Inflammatory macrophage treated with lipopolysaccharide for 1 hour (primary cell): ENCODE data around the gene TSR3.
"Not testable (repeated sequence)": the region's sequence is repeated elsewhere in the genome, so short reads cannot be mapped to it uniquely, and the experiment has no call there.

ENCODE experiments used
- DNase-seq, 2 donors: peaks; one replicate each; pipeline ENCODE4 v3.0.0-alpha.2; 2020 to 2022

The TSR3 gene

GRCh38 chr16:1336619-1337018 lies 15.1 kb downstream of the TSR3 start:
- no peak for DNase-seq

- no peak for DNase-seq
Measured at GRCh38 chr16:1335996-1336395, 15.7 kb downstream of the TSR3 start.

GRCh38 chr16:1335211-1335971 lies 16.3 kb downstream of the TSR3 start:
- DNase-seq: no peak

GRCh38 chr16:1334739-1335138 lies 16.9 kb downstream of the TSR3 start:
- no peak for DNase-seq

- DNase-seq: no peak
Measured at GRCh38 chr16:1333854-1334700, 17.6 kb downstream of the TSR3 start.

GRCh38 chr16:1333149-1333812 lies 18.4 kb downstream of the TSR3 start, which contains the start of gene BAIAP3:
Gene BAIAP3, plus strand, starts transcription at chr16:1333645. Its CDS starts 4,905 bp downstream, at chr16:1338550.
- peak in 1 of 2 donors; percentile 60 for DNase-seq

- DNase-seq: no peak
Measured at GRCh38 chr16:1332618-1333148, 19.0 kb downstream of the TSR3 start.

- DNase-seq: peak; percentile 28
Measured at GRCh38 chr16:1331712-1332617, 19.7 kb downstream of the TSR3 start.

- DNase-seq: no peak
Measured at GRCh38 chr16:1330931-1331711, 20.6 kb downstream of the TSR3 start.

GRCh38 chr16:1330260-1330914 lies 21.3 kb downstream of the TSR3 start:
- DNase-seq: peak in 1 of 2 donors; percentile 27

- DNase-seq: not testable (repeated sequence)
Measured at GRCh38 chr16:1328961-1329360, 22.7 kb downstream of the TSR3 start.

GRCh38 chr16:1328136-1328535 lies 23.5 kb downstream of the TSR3 start:
- DNase-seq: not testable (repeated sequence)

- no peak for DNase-seq
Measured at GRCh38 chr16:1327619-1327947, 24.1 kb downstream of the TSR3 start.

GRCh38 chr16:1326946-1327618 lies 24.6 kb downstream of the TSR3 start:
- DNase-seq: no peak

GRCh38 chr16:1326391-1326790 lies 25.3 kb downstream of the TSR3 start:
- no peak for DNase-seq

- DNase-seq: no peak
Measured at GRCh38 chr16:1325673-1326371, 25.9 kb downstream of the TSR3 start.

- no peak for DNase-seq
Measured at GRCh38 chr16:1325261-1325660, 26.4 kb downstream of the TSR3 start.

- DNase-seq: no peak
Measured at GRCh38 chr16:1324286-1324826, 27.3 kb downstream of the TSR3 start.
